Tibial nerve (tissue), 4 donors: ENCODE data around the gene IGF1R.

ENCODE experiments used
- CTCF ChIP-seq, 5 experiments: fragments of 200-600 bp in 3 of 5; fragments of 450-650 bp in 2 of 5; sonication (generic) in 3 of 5; IDR thresholded peaks; one replicate each; pipeline ENCODE4 v1.5.1; 2016 to 2019; ENCODE audit warnings: antibody characterized with exemption in 5 of 5, mild to moderate bottlenecking in 3 of 5, moderate library complexity in 2 of 5
- EP300 ChIP-seq, 2 donors: sonication (generic); formaldehyde crosslinking; IDR thresholded peaks; one replicate each; pipeline ENCODE4 v1.6.1; 2017; ENCODE audit warnings: antibody characterized with exemption in 2 of 2, mild to moderate bottlenecking in 1 of 2
- POLR2A ChIP-seq, 2 donors: fragments of 450-650 bp; IDR thresholded peaks; one replicate each; pipeline ENCODE4 v1.6.1; 2017; ENCODE audit warnings: antibody characterized with exemption in 2 of 2, mild to moderate bottlenecking in 2 of 2, moderate library complexity in 2 of 2

- TF ChIP-seq CTCF (IDR thresholded peaks at IDR 0.05): no peak
- TF ChIP-seq EP300 (IDR thresholded peaks at IDR 0.05): no peak
- TF ChIP-seq POLR2A (IDR thresholded peaks at IDR 0.05): no peak
Measured at GRCh38 chr15:98861188-98861587, 212.8 kb downstream of the IGF1R start.
